ENCODE data around the gene IP6K1.
"Not testable (repeated sequence)": the region's sequence is repeated elsewhere in the genome, so short reads cannot be mapped to it uniquely, and the experiment has no call there.

The IP6K1 gene

DNA sequence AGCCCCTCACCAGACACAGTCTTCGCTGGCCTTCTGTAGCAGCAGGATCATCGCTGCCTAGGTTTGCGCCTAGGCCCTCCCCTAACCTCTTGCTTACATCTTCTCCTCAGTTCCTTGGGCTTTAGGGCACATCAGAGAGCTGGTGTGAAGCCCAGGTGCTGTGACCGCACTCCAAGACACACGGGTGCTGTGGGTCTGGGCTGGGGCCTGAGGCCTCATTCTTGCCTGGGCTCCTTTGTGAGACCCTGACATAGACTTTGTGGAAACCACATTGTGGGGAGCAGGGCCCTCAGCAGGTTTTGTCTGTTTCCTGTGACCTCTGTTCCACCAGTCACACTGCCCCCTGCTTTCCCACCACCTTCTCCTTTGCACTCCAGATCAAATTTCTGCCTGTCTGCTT lies 74.9 kb downstream of the IP6K1 start:
- no peak for DNase-seq (ENCODE audit: low read depth)

DNA sequence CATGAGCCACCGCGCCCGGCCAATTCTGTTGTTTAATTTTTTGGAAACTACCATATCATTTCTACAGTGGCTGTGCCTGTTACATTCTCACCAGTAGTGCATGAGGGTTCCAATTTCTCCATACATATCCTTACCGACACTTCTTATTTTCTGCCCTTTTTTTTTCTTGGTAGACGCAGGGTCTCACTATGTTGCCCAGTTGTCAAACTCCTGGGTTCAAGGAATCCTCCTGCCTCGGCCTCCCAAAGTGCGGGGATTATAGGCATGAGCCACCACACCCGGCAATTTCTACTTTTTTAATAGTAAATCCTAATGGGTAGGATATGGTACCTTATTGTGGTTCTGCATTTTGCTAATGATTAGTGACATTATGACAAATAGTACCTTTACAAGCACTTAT lies 76.5 kb downstream of the IP6K1 start:
- DNase-seq (ENCODE audit: low read depth): no peak

DNA sequence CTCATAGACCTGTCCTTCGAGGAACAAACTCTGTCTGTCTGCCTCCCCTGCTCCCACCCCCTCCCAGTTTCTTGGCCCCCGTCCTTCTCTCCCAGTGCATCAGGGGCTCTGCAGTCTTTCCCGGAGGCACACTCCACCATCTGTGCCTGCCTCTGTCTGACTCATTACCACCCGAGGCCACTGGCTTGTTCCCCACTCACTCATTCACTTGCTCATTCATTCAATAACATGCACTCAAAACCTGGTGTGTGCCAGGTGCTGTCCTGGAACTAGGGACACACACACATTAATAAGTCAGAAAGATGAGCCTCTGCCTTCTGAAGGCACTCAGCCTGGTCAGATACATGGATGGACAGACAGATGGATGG lies 79.2 kb downstream of the IP6K1 start:
- no peak for DNase-seq (ENCODE audit: low read depth)

DNA sequence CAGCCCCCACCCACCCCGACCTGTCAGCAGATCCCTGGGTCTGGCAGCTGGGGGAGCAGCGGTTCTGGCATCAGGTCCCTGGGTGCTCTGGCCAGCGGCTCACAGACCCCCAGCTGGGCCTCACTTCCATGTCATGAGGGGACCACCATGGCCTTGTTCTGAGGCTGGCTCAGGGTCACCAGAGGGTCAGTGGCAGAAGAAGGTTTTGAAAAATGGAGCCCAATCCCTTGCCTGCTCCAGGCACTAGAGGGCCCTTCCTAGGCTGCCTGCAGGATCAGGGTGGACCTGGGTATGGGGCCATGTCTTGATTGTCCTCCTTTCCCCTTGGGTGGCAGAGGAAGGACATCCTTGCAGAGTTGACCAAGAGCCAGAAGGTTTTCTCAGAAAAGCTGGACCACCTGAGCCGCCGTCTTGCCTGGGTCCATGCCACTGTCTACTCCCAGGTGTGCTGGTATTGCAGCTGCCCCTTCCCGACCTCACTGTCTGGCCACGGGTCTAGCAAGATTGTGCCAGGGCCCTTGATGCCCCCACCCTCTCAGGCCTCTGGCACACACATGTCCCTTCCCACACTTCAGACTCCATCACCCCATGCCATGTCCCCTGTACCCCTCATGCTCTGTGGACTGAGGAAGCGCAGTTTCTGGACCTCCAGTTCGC lies 79.8 kb downstream of the IP6K1 start:
- DNase-seq (ENCODE audit: low read depth): no peak

DNA sequence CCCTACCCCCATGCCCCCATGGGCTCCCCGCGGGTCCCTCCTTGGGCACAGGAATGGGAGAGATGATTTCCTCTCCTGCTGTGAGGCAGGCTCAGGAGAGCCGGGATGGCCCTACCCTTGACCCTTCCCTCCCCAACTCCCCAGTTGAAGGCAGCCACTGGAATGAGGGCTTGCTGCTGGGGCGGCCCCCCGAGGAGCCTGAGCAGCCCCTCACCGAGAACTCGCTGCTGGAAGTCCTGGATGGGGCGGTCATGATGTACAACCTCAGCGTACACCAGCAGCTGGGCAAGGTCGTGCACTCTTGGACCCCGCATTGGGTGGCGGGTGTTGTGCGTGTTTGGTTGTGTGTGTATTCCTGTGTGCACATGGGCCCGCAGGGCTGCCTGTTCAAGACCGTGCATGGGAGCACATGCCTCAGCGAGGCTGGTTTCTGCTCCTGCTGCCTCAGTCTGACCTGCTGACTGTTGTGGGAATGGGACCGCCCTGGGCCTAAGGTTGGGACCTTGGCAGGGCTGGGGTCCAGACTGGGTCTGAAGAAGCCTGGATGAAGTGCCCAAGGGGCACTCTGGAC lies 80.9 kb downstream of the IP6K1 start:
- DNase-seq (ENCODE audit: low read depth): no peak

DNA sequence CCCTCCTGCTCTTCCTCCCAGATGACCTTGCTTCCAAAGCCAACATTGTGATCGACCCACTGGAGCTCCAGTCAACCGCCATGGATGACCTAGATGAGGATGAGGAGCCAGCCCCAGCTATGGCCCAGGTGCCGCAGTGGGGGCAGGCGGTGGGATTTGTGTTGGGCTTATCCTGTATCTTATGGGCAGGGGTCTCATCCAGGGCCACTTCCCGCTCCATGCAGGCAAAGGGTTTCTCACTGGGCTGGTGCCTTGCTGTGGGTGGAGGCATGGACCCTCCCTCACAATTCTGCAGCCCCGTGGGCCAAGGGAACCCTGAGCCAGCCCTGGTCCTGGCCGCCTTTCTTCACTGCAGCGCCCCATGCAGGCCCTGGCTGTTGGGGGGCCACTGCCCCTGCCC lies 81.7 kb downstream of the IP6K1 start:
- no peak for DNase-seq (ENCODE audit: low read depth)

DNA sequence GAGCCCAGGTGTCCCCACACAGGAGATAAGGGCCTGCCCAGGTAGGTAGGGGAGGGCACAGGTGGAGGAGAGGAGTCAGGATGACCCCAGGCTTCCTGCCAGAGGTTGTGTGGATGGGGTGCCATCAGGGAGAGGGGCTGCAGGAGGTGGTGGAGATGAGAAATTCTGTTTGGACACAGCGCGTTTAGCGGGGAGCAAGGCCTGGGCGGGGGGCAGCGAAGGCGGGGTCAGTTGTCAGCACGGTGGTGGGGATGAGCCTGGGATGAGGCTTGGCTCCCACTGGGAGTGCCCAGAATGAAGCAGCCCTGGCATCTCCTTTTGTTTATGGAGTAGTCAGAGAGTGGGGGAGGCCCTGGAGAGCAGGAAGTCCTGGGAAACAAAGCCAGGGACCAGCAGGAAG lies 82.4 kb downstream of the IP6K1 start:
- no peak for DNase-seq (ENCODE audit: low read depth)

DNA sequence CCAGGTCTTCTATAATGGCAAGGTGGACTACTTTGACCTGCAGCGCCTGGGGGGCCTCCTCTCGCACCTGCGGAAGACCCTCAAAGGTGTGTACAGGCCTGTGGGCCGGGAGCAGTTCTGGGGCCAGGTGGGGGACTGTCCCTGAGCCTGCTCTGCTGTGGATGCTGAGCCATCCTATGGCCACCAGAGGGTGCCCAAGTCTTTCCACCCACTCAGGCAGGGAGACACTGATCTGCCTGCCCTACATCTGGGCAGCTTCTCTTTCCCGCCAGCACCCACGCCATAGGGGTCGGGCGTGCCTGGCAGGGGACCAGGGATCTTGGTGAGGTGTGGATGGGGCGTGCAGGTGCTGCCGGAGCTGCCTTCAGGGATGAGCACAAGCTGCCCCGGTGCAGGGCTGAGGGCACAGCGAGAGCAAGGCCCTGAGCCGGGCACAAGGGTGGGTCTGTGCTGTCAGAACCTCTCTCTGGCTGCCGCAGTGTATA lies 82.9 kb downstream of the IP6K1 start:
- peak; percentile 17 for DNase-seq (ENCODE audit: low read depth)

DNA sequence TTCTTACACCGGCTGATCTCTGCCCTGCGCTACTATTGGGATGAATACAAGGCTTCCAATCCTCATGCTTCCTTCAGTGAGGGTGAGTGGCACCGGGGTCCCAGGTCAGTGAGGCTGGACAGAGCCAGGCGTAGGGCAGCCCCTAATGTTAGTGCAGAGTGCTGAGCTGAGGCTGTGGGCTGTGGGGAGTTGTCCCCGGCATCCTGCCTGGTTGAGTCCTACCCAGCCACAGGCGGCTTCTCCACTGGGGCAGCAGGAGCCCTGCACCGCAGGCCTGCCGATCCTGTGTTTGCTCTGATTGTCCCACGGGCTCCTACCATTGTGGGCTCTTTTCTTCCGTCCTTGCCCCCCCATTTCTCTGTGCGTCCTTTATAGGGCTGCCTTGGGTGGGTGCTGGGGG lies 83.7 kb downstream of the IP6K1 start:
- no peak for DNase-seq (ENCODE audit: low read depth)

DNA sequence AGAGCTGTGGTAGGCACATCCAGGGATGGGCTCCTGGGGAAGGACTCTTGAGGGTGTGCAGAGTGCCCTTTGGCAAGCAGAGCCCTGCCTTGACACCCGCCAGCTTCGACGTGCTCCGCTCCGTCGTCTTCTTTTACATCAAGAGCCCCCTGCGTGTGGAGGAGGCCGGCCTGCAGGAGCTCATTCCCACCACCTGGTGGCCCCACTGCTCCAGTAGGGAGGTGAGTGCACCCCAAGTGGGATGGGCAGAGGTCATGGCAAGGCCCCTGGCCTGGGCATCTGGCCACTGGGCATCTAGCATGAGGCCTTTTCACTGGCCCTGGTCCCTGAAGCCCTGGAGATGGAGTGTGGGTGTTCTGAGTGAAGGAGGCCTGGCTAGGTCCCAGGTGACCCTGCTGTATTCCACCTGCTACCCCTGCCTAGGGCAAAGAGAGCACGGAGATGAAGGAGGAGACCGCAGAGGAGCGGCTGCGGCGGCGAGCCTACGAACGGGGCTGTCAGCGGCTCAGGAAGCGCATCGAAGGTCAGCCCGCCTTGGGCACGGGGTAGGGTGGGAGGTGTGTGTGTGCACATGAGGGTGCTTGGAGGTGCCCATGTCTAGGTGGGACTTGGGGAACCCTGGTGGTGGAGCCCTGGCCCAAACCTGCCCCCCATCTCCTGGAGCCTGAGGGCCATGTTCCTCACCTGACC lies 84.8 kb downstream of the IP6K1 start:
- DNase-seq (ENCODE audit: low read depth): no peak

DNA sequence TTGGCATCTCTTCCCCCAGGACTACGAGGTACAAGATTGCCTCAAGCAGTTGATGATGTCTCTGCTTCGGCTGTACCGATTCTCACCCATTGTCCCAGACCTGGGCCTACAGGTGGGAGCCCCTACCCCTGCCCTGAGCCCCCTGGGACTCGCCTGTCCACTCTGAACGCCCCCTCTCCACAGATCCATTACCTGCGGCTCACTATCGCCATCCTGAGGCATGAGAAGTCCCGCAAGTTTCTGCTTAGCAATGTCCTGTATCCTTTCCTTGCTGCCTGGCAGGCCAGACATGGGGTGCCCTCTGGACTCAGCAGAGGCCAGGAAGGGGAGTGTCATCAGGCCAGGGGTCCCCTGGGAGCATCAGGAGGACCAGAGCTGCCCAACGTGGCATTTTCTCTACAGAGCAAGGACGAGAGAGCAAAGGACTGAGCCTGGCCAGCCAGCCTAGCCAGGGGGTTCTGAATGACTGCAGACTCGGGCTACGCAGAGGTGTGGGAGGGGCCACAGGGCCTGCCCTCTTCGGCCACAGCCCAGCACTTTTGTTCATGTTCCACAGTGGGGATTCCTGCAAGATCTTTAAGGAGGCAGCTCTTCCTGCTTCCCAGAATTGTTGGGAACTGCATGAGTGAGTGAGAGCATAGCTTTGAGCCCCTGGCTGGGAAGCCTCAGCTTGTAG lies 85.8 kb downstream of the IP6K1 start:
- no peak for DNase-seq (ENCODE audit: low read depth)

DNA sequence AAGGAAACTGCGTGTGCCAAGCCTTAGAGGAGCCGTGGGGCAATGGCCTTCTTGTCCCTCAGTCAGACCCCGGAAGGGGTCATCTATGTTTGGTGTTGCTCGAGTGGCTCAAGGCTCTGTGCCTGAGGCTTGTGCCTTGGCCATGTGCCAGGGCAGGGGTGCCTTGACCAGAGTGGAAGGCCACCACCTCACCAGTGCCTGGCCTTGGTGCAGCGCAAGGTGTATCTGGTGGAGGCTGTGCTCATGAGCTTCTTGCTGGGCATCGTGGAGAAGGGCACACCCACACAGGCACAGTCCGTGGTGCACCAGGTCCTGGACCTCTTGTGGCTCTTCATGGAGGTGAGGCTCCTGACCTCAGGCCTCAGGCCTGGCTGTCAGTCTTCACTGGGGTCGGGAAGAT lies 86.3 kb downstream of the IP6K1 start:
- DNase-seq (ENCODE audit: low read depth): no peak

DNA sequence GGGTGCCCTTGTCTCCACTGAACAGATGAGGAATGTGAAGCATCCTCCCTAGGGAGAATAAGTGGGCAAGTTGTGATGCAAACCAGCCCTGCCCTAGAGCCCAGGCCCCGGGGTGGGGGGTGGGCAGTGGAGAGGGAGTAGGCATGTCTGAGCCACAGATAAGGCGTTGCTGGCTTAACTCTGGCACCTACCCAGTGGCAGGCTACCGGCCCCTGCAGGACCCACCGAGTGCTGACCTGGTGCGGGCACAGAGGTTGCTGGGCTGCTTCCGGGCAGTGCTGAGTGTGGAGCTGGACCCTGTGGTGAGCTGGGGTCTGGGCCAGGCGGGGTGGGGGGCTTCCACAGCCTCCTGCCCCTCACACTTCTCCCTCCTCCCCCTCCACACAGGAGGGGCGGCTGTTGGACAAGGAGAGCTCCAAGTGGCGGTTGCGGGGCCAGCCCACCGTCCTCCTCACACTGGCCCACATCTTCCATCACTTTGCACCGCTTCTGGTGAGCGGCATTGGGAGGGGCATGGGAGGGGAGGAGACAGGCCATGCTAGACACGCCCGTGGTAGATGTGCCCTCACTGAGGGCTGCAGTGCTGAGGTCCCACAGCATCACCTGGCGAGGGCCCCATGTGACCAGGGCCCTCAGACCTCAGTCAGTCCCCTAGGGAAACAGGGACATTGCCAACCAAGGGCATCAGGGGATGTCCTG lies 86.9 kb downstream of the IP6K1 start:
- DNase-seq (ENCODE audit: low read depth): no peak

DNA sequence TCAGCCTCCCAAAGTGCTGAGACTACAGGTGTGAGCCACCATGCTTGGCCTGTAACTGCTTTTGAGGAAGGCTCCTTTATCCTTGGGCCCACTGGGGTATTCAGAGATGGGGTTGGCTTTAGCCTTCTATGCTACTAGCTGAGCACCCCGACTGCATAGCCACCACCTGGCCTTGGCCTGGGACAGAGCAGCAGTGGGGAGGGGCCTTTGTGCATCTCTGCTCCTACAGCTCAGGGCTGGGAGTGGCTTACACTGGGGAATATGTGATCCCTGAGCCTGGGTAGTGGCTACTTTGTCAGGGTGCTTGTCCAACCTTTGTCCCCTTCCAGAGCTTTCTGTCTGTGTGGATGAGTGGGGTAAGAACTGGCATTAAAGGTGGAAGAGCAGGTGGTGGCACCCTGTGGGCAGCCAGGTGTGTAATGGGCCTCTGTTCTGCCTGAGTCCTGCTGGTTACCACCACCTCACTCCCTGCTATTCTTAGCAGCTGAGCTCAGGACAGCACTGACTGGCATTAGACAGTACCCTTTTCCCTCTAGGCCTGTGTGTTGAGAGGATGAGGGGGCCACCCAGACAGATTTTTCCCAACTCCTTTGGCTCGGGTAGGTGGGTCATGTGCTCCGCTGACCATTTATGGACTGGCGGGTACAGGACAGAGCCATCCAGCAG lies 90.9 kb downstream of the IP6K1 start:
- not testable (repeated sequence) for DNase-seq (ENCODE audit: low read depth)

DNA sequence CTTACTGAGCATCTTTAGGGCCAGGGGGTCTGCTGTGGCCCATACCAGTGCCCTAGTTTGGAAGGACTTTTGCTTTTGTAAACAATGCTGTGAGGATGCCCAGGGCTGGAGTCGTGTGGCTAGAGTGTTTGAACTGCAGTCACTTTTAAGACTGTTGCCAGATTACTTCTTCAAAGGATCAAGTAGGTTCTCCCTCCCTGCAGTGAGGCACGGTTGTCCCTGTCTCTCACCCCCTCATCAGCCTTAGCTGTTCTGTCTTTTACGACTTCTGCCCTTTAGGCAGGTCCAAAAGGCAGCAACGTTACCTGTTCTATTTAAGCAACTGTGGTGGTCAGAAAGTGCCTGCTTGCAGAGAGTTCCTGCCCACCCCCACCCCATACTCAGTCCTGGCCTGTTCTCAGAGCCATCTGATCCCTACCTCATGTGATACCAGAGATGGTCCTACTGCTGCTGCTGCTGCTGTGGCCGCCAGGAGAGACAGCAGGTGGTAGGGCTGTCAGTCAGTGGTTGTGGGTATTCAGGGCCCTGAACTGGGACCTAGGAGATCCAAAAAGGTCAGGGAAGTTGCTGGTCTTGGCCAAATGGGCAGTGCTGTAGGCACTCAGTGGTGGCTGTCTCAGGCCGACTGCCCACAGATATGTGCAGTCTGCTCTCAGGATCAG lies 91.8 kb downstream of the IP6K1 start:
- not testable (repeated sequence) for DNase-seq (ENCODE audit: low read depth)

DNA sequence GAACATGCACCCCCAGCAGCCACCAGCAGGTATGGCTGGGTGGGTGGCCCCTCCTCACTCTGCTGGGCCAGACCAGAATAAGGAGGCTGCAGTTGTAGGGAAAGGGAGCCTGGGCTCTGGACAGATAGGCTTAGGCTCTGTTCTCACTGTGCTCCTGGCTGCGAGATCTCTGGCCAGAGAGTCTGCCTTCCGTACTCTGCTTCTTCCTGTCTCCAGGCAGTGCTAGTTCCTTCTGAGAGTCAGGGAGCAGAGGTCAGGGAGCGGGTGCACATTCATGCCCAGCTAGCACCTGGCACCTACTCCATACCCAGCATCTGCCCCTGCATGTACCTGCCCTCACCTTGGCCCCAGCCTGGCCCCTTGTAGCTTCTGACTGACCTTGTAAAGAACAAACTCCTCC lies 94.9 kb downstream of the IP6K1 start:
- not testable (repeated sequence) for DNase-seq (ENCODE audit: low read depth)

DNA sequence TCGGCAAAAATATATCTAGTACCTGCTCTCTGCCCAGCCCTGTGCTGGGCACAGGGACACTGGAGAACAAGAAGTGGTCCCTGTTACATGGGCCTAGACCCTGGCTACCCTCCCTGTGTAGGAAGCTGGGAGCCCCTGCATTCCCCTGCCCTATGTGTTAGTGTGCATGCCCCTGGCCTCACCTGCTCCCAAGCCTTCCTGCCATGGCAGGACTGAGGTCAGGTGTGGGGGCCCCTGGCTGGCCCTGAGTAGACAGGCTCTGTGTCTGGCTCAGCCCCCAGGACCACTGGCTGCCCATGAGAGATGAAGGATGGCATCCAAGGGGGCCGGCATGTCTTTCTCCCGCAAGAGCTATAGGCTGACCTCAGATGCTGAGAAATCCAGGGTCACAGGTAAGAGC lies 95.5 kb downstream of the IP6K1 start:
- not testable (repeated sequence) for DNase-seq (ENCODE audit: low read depth)

DNA sequence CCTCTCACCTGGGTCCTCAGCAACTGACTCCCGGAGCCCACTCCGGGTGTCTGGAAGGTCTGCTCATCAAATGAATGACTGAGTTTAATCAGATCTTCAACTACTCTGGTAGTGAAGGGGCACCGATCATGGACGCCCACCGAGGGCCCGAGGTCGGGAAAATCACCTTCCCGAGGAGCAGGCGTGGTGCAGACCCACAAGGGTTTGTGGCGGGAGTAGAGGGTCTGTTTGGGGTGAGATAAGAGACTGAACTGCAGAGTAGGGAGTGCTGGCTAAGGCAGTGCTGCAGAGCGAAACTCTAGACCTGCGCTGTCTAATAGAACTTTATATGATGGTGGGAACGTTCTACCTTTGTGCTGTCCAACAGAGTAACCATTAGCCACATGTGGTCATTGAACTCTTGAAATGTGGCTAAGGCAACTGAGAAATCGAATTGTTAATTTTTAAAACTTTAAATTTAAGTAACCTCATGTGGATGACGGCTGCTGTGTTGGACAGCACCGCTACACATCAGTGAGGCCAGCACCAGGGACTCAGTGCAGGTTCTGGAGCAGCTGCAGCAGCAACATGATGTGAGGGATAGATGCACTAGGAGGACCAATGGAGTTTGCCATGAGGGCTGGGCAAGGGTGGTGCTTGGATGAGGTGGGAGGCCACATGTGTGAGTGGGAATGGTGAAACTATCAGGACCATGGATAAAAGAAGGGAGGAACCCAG lies 96.3 kb downstream of the IP6K1 start:
- not testable (repeated sequence) for DNase-seq (ENCODE audit: low read depth)

DNA sequence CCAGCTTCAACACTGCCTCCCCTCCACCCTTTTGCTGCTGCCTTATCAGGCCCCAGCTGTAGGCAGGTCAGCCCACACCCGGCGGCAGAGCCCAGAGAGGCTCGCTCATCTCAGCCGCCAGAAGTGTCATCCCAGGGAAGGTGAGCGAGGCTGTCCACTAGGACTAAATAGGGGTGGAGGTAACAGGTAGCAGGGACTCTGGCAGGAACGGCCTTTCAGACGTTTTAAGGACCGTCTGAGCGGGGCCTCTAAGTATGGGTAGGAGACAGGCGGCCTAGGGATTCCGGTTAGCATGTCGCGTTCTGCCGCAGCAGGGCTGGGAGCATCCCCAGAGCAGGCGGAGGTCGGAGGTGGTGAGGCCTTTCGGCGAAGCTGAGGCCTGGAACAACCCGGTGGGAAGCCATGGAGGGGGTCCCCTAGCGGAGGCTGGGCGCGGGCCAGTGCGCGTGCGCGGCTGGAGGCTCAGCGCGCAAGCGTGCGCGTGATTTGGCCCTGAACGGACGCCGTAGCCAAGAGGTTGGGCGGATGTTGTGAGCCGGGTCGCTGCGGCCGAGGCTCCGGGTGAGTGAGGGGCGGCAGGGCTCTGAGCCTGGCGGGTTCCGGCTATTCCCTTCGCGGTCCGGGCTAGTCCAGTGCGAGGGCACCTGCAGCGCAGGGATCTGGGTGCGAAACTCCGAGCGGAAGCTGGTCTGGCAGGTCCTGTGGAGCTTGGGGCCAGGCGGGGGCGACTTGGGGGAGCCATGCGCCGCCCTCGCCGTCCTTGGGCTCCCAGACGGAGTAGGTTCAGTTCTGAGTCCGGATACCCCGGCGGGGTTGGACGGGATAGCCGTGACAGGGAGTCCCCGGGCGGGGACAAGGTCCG lies 97.1 kb downstream of the IP6K1 start, which contains the start of the genes MST1 and RNF123:
TSS of gene MST1 (minus strand) at position 429 of the 862 bp plus-strand sequence. CDS start 783 bp downstream, outside the sequence.
TSS of gene RNF123 (plus strand) at position 512 of the 862 bp plus-strand sequence. CDS start 1,609 bp downstream, outside the sequence.
- DNase-seq (ENCODE audit: low read depth): peak; percentile 83
